K562 (cell line): Measurements from ENCODE around the gene CGB8. TPM values are rescaled to one million over a fixed set of nuclear protein-coding genes. Genes with fewer than 3 reads are reported as not detected.

Experiments
- BRF1 ChIP-seq: IDR thresholded peaks from 3 replicates; pipeline ENCODE4 v1.6.1; 2011; ENCODE audit warnings: borderline replicate concordance, mild to moderate bottlenecking; ENCODE audit not compliant: insufficient read length; ENCODE audit errors: extremely low read depth
- CBFB ChIP-seq: sonication (generic); formaldehyde crosslinking; IDR thresholded peaks from 2 replicates; pipeline ENCODE4 v1.4.0; 2020; ENCODE audit warnings: mild to moderate bottlenecking, missing genetic modification reagents
- CREB1 ChIP-seq, 2 experiments: sonication (generic) in 1 of 2; formaldehyde crosslinking in 1 of 2; IDR thresholded peaks; 2 replicates each; pipeline versions ENCODE4 v1.6.1 to v1.8.0; 2012 to 2022; ENCODE audit warnings: inconsistent platforms in 1 of 2, mild to moderate bottlenecking in 1 of 2, missing genetic modification reagents in 1 of 2, moderate library complexity in 1 of 2
- CTBP1 ChIP-seq: fragments of 450-650 bp; IDR thresholded peaks from 2 replicates; pipeline ENCODE4 v1.6.1; 2016; ENCODE audit warnings: borderline replicate concordance
- ELF4 ChIP-seq: fragments of 450-650 bp; formaldehyde crosslinking; IDR thresholded peaks from 2 replicates; pipeline ENCODE4 v1.4.0; 2022; ENCODE audit warnings: missing genetic modification characterization
- FOXK1 ChIP-seq: sonication (generic); formaldehyde crosslinking; IDR thresholded peaks from 2 replicates; pipeline ENCODE4 v1.8.0; 2022; ENCODE audit warnings: missing genetic modification reagents, mild to moderate bottlenecking, borderline replicate concordance
- GATAD2A ChIP-seq: fragments of 450-650 bp; IDR thresholded peaks from 2 replicates; pipeline ENCODE4 v1.6.1; 2017
- HDAC1 ChIP-seq, 2 experiments: fragments of 450-650 bp; IDR thresholded peaks; 2 replicates each; pipeline ENCODE4 v1.6.1; 2016 to 2017; ENCODE audit warnings: inconsistent platforms in 1 of 2, mild to moderate bottlenecking in 1 of 2, moderate library complexity in 1 of 2
- KAT7 ChIP-seq: sonication (generic); formaldehyde crosslinking; IDR thresholded peaks from 2 replicates; pipeline ENCODE4 v1.8.0; 2022; ENCODE audit warnings: missing genetic modification reagents, mild to moderate bottlenecking, borderline replicate concordance
- MAZ ChIP-seq, 2 experiments: fragments of 450-650 bp in 1 of 2; sonication (generic) in 1 of 2; formaldehyde crosslinking; IDR thresholded peaks in 1 of 2; conservative IDR thresholded peaks in 1 of 2; 2 replicates each; pipeline versions ENCODE4 v1.4.0 to v1.5.0; 2020; ENCODE audit warnings: mild to moderate bottlenecking in 1 of 2, missing genetic modification reagents in 1 of 2
- NR3C1 ChIP-seq: sonication (generic); formaldehyde crosslinking; IDR thresholded peaks from 2 replicates; pipeline ENCODE4 v1.8.1; 2022; ENCODE audit warnings: missing genetic modification reagents
- OTX1 ChIP-seq: fragments of 450-650 bp; formaldehyde crosslinking; IDR thresholded peaks from 2 replicates; pipeline ENCODE4 v1.4.0; 2022; ENCODE audit warnings: mild to moderate bottlenecking
- PHB ChIP-seq: fragments of 250-450 bp; sonication (Bioruptor Pico); IDR thresholded peaks from 2 replicates; pipeline ENCODE4 v1.5.0; 2021
- SUPT5H ChIP-seq: fragments of 450-650 bp; IDR thresholded peaks from 2 replicates; pipeline ENCODE4 v1.6.1; 2016
- TBL1XR1 ChIP-seq, 2 experiments: IDR thresholded peaks; 2 replicates each; pipeline ENCODE4 v1.6.1; 2012; ENCODE audit warnings: improper control_type of control experiment in 2 of 2, low read length in 2 of 2, mild to moderate bottlenecking in 1 of 2
- THAP12 ChIP-seq: fragments of 250-450 bp; sonication (Bioruptor Pico); IDR thresholded peaks from 2 replicates; pipeline ENCODE4 v1.9.0; 2021; ENCODE audit warnings: mild to moderate bottlenecking, inconsistent platforms
- TRIM28 ChIP-seq: fragments of 450-650 bp; IDR thresholded peaks from 2 replicates; pipeline ENCODE4 v1.6.1; 2017
- U2AF1 ChIP-seq: fragments of 200-400 bp; formaldehyde crosslinking; optimal IDR thresholded peaks from 2 replicates; pipeline ENCODE3; 2017; ENCODE audit warnings: mild to moderate bottlenecking, low read depth, low read length, moderate library complexity
- ZNF143 ChIP-seq: sonication (generic); formaldehyde crosslinking; IDR thresholded peaks from 2 replicates; pipeline ENCODE4 v1.9.0; 2022; ENCODE audit warnings: mild to moderate bottlenecking, missing genetic modification reagents
- ZNF175 ChIP-seq: fragments of 200-800 bp; sonication (Bioruptor generic); IDR thresholded peaks from 2 replicates; pipeline ENCODE4 v1.6.1; 2016; ENCODE audit warnings: low read depth, mild to moderate bottlenecking, missing genetic modification characterization, missing compliant biosample characterization
- ZNF639 ChIP-seq, 2 experiments: fragments of 200-800 bp in 1 of 2; sonication (Bioruptor generic) in 1 of 2; sonication (generic) in 1 of 2; formaldehyde crosslinking in 1 of 2; IDR thresholded peaks in 1 of 2; conservative IDR thresholded peaks in 1 of 2; 2 replicates each; pipeline versions ENCODE4 v1.5.0 to v1.6.1; 2016 to 2020; ENCODE audit warnings: missing compliant biosample characterization in 1 of 2, missing genetic modification characterization in 1 of 2, missing genetic modification reagents in 1 of 2
- ZNF785 ChIP-seq: fragments of 250-450 bp; sonication (Bioruptor Pico); IDR thresholded peaks from 2 replicates; pipeline ENCODE4 v1.4.0; 2020; ENCODE audit warnings: mild to moderate bottlenecking
- polyA plus RNA-seq, 8 experiments: library from polyadenylated mRNA; depleted of rRNA in 4 of 8; stranded (reverse) in 5 of 8; unstranded in 3 of 8; fragments of >200 nt; fragmentation: Nextera tagmentation in 2 of 8; fragmentation: Illumina TruSeq in 1 of 8; extraction: Ambion mirVana in 2 of 8; extraction: Trizol in 1 of 8; gene quantifications; 2 replicates each; pipeline versions ENCODE4 v1.2.1 to v1.2.3, GENCODE V29; 2011 to 2014; ENCODE audit warnings: inconsistent platforms in 1 of 8, missing spikeins in 1 of 8
- total RNA-seq, 7 experiments: library from RNA; depleted of rRNA in 6 of 7; stranded (reverse); fragments of >200 nt in 6 of 7; fragmentation: Illumina TruSeq in 2 of 7; extraction: Trizol in 2 of 7; gene quantifications; 2 replicates each; pipeline versions ENCODE4 v1.2.1 to v1.2.3, GENCODE V29; 2011 to 2021; ENCODE audit warnings: low replicate concordance in 1 of 7
- TF ChIP-seq, protein P1 (sequence below): fragments of 250-450 bp; sonication (Bioruptor Pico); IDR thresholded peaks from 2 replicates; pipeline ENCODE4 v1.4.0; 2020

CGB8 gene
- total and polyA plus RNA-seq, 9 of the 15 experiments (the other 6 are each of a cell fraction or from before 2014, with no cell fraction given) = not detected

- TF ChIP-seq ZNF639 (CRISPR knock-in tag; conservative IDR thresholded peaks at IDR 0.05 in 1 of 2, IDR thresholded peaks at IDR 0.05 in 1 of 2) (peak in 1 of 2 experiments; percentile 83; a peak in 2 of 4 replicates), GATAD2A (peak; percentile 95), ELF4 (CRISPR knock-in tag) (0 out of 2 replicates have a peak, but pooled peaks have one; percentile 64), TRIM28 (0 out of 2 replicates have a peak, but pooled peaks have one; percentile 10), HDAC1 (IDR thresholded peaks at IDR 0.05) (peak in 1 of 2 experiments; percentile 91; a peak in 2 of 4 replicates), CREB1 (IDR thresholded peaks at IDR 0.05) (peak; percentile 63; the same call in 1 of the 2 replicates), CREB1 (CRISPR knock-in tag; IDR thresholded peaks at IDR 0.05) (peak; percentile 76), THAP12 (CRISPR knock-in tag) (peak; percentile 95), ZNF785 (CRISPR knock-in tag) (no peak), ZNF175 (CRISPR knock-in tag) (0 out of 2 replicates have a peak, but pooled peaks have one; percentile 33), U2AF1 (peak; percentile 93), FOXK1 (CRISPR knock-in tag) (0 out of 2 replicates have a peak, but pooled peaks have one; percentile 33), CBFB (CRISPR knock-in tag) (no peak), PHB (CRISPR knock-in tag) (0 out of 2 replicates have a peak, but pooled peaks have one; percentile 28), NR3C1 (CRISPR knock-in tag) (0 out of 2 replicates have a peak, but pooled peaks have one; percentile 63), MAZ (CRISPR knock-in tag; conservative IDR thresholded peaks at IDR 0.05 in 1 of 2, IDR thresholded peaks at IDR 0.05 in 1 of 2) (peak; percentile 88 to 89), BRF1 (no peak), SUPT5H (peak; percentile 99), OTX1 (CRISPR knock-in tag) (peak; percentile 75; the same call in 1 of the 2 replicates), CTBP1 (peak; percentile 76), ZNF143 (peak; percentile 82), TBL1XR1 (IDR thresholded peaks at IDR 0.05; ENCODE audit: low read length in 2 of 2) (peak in 1 of 2 experiments; percentile 19; a peak in 1 of 4 replicates), KAT7 (CRISPR knock-in tag) (peak; percentile 66)
- TF ChIP-seq, protein P1, sequence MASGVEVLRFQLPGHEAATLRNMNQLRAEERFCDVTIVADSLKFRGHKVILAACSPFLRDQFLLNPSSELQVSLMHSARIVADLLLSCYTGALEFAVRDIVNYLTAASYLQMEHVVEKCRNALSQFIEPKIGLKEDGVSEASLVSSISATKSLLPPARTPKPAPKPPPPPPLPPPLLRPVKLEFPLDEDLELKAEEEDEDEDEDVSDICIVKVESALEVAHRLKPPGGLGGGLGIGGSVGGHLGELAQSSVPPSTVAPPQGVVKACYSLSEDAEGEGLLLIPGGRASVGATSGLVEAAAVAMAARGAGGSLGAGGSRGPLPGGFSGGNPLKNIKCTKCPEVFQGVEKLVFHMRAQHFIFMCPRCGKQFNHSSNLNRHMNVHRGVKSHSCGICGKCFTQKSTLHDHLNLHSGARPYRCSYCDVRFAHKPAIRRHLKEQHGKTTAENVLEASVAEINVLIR (CRISPR knock-in tag) = no peak
Measured at GRCh38 chr19:49085020-49085867, 36.3 kb upstream of the CGB8 start, which contains the start of gene SNRNP70 (continued).
